ENCODE results near the gene LHX1.

The LHX1 gene

DNA sequence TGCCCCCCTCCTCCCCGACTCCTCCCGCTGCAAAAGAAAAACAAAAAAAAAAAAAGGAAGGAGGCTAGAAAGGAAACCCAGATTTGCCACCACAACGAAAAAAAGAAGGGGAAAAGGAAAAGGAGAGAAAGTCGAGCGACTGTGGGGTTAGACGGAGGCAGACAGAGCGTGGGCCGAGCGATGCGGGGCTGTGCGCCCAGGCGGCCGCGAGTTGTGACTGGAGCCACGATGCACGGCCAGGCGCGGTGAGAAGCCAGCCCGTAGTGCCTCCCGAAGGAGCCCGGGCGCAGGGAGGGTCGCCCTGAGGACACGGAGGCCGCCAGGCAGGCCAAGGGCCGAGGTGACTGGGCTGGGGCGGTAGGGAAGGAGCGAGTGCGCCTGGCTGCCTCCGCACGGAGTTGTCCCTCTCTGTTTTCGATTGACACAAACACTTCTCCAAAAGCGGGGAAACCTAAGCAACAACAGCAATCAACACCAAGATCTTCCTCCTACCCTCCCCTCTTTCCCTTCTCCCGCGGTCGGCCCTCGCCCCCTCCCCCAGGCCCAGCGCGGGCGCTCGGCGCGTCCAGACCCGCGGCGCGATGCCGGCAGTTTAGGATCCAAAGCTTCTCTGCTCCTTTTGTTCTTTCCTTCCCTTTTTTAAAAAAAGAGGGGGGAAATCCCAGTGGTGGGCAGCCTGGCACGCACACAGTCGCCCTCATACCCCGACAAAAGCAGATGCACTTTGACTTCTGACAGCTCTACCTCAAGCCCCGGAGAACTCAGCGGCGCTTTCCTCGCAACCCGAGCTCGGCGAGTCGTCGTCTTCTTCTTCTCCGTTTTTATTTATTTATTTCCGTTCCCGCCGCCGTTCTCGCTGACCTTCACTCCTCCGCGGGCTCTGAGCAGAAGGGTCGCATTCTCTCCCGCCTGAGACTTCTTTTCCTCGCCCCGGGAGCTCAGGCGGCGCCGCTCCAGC, at the start of gene LHX1:
LHX1 (plus strand) TSS at position 475 of the 958 bp plus-strand sequence. CDS start 723 bp downstream, outside the sequence.
- DNase-seq (ENCODE audit: low read depth), result no peak

DNA sequence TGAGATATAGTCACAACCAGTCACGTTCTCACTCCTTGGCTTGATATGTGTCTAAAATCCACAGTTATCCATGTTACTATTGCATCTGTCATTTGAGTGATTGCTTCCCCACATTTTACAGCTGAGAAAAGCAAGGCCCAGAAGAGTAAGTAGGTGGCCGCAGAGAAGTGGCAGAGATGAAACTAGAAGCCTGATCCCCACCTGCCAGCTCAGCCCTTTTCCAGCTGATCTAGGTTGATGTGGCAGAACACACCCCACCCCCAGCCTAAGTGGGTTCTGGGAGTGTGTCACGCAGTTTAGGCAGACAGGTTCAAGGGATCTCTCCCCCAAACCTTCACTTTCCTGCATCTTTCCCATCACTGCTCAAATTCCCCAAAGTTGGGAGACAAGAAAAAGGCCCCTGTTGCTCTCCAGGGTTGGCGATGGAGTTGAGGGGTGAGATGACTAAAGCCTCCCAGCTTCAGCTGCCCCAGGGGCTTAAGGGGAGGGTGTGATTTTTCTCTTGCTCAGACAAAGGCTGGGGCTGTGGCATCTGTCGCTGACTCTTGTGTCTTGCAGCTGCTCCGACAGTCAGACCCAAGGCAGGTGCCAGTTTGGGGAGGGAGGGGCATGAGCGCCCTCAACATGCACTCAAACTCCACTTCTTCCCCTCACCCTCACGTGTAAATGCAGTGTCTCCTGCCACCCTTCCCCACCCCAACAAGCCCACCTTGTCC, 48.9 kb upstream of the LHX1 start:
- DNase-seq (ENCODE audit: low read depth), result no peak

DNA sequence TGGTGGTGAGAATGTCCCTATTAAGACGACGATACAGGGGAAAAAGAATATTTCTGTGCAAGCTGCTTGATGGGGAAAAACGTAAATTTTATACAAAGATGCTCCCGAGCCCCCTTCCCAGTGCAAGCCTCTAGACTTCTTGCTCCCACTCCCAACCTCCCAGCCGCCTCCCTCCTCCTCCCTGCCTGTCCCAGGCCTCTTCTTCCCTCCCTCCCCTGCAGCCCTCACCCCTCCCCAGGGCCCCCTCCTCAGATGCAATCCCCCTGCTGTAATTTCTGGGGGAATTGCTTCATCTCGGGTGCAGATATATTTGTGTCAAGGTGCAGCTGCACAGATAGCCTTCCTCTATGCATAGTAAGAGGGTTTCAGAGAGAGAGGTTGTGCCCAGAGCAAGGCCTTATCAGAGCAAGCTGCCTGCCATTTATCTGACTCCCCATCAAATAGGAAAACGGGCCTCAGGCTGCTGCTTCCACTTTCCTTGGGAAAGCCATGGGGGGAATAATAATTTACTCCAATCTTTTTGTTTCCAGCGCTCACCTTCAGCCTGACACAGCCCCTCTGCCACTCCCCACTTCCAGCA, 47.4 kb upstream of the LHX1 start:
- no peak for DNase-seq (ENCODE audit: low read depth)

DNA sequence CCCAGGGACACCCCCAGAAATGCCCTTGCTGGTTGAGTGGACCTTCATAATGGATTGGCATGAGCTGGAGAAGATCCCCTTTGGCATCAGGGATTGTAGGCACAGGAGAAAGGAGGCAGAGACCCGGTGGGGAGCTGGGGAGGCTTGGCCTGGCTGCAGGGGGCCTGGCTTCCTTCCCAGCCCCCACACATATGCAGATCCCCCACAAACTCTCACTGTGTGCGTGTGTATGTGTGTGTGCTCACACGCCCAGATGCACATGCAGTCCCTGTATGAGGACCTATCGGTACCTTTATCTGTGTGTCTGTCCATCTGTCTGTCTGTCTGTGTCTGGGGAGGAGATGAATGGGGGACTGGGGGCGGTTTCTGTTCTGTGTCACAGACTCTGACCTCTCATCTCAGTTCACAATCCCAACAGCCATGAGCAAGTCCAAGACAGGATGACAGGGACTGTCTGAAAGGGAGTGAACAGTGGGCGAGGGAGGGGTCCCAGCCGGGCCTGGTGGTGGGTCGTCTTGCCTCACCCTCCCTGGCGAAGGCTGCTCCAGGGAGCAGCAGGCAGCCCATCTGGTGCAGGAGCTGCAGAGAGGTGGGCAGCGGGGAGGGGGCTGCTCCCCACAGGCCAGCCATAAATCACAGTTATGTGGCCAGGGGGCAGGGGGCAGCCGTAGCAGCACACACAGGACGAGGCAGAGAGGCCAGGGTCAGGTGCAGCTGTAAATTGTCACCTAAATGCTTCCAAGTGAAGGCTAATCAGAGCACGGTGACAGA, 46.7 kb upstream of the LHX1 start:
- no peak for DNase-seq (ENCODE audit: low read depth)

DNA sequence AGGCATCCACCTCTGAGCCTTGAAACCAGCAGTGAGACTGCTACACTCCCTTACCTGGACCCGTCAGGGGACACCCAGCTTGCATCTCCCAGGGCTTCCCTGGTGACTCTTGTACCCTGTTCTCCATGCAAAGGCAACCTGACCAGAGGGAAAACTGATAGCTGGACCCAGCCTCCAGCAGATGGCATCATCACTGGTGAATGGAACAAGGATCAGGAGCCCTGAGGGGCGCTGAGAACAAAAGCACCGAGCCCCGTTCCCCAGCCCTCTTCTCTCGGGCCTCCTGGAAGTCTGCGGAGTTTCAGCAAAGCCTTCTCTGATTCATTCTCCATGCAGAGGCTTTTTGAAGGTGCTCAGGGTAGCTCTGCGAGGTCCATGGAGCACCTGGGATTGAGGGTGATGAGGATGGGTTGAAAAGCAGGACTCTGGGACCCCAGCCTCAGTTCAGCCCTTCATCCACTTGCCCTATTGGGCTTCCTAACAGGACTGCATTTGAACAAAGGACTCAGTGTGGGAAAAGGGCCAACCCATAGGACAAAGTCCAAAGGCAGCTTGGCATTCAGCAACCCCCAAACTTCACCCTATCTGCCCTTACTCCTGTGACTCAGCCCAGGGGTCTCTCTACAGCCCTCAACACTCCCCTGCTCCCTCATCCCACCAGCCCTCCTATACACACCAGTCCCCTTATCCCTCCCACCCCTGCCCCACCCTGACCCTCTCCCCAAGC, 45.0 kb upstream of the LHX1 start:
- DNase-seq (ENCODE audit: low read depth), result no peak

DNA sequence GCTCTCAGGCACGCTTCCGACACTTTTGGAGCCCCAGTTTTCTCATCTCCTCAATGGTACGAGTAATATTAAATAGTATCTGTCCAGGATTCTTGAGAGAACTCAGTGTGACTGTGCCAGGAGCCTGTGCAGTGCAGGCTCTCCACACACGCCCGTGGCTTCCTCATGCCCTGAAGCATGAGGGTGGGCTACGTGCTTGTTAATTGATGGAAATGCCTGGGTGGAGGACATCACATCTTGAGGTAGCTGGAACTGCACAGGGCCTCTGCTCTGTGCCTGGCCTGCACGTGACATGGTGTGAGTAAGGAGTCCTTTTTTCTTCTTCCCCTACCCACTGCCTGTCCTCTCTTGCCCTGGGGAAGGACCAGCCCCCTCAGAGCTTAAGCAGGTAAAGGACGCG, 43.1 kb upstream of the LHX1 start:
- no peak for DNase-seq (ENCODE audit: low read depth)

DNA sequence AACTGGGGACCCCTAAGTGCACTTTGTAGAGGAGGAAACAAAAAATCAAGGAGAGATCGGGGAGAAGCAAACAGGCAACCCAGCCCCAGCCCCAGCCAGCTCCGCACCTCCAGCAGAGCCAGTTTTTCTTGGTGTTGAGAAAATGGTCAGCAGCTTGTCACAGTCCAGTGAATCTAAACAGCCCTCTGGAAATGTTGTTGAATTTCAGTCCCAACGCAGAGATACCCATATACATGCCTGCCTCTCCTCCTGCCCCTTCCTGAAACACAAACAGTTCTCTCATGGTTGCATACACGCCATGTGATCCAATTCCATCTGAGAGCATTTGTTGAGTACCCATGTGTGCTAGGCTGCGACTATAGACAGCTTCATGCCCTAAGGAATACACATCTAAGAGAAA, 42.4 kb upstream of the LHX1 start:
- no peak for DNase-seq (ENCODE audit: low read depth)

DNA sequence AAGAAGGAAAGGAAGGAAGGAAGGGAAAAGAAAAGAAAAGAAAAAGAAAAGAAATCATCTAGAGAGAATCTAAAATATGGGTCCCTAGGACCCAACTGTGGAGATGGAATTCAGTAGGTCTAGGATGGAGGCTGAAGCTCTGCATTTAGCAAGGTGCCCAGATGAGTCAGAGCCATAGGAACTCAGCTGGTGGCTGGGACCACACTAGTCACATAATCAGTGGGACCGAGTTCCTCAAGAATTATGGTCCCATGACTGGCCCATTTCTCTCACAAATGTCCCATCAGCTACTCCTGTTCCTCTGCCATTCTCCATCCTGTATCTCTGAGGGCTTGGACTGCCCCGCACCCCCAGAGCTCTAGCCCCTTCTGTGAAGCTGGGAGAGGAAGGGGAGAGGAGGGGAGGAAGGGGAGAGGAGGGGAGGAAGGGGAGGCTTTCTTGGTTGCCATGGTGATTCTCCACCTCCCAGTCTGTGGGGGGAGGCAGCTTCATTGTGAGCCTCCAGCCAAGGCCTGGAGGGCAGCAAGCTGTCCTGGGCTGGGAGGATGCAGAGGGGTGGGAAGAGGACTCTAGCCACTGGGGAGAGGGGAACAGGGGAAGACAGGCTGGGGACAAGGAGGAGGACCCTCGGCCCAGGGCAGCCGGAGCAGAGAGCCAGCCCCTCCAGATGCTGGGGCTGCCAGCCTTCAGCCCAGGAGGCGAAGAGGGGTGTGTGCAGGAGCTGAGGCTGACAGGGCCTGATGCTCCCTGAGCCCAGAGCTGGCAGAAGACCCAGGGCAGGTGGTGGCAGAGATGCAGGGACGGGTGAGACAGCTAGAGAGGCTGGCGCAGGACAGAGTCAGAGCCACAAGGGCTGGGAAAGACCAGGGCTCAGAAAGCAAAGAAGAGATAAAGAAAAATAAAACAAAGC, 37.8 kb upstream of the LHX1 start:
- DNase-seq (ENCODE audit: low read depth), result no peak

DNA sequence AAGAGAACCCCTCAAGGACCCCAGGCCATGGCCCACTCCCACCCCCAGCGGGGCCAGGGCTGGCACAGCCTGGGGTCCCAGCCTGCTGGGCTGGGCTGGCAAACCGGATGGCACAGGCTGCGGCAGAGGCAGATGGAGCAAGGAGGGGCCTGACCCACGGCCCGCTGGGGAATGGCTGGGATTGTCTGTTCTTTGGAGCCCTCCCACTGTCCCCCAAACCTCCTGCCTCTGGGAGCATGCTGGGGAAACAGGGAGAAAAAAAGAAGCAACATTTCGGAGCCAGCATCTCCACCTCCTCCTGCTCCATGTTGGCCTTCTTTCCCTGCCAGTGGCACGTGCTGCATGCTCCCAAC, 37.1 kb upstream of the LHX1 start:
- DNase-seq (ENCODE audit: low read depth), result no peak

DNA sequence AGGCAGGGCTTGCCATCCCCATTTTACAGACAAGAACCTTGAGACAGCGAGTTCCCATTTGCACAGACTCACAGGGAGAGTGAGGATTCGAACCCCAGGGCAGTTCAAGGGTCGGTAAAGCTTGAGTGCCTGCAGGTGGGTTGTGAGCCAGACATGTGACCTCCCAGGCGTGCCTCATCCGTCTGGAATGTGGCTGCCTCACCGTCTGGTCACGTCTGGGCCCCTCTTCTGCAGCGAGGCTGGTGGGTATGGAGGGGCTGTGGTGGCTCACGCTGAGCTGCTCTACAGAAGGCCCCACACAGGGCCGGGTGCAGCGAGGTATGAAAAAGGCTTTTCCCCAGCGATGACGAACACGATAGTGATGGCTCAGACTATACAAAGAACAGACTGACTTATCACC, 35.8 kb upstream of the LHX1 start:
- DNase-seq (ENCODE audit: low read depth), result no peak

DNA sequence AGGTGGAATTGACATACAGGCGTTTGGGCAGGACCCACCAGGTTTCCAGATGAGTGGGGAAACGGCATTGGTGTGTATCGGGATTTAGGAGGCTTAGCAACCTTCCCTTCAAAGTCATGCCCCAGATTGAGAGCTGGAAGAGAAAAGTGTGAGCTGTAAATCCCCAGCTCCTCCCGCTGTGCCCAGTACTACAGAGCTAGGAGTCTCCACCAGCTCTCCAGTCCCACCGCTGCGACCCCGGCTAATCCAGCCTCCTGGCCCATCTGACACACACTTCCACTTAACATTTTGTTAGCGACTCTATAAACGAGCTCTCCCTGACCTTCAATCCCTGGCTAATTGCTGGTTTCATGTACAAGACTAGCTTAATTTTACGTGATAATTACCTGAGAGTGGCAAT, 29.9 kb upstream of the LHX1 start:
- DNase-seq (ENCODE audit: low read depth), result no peak

DNA sequence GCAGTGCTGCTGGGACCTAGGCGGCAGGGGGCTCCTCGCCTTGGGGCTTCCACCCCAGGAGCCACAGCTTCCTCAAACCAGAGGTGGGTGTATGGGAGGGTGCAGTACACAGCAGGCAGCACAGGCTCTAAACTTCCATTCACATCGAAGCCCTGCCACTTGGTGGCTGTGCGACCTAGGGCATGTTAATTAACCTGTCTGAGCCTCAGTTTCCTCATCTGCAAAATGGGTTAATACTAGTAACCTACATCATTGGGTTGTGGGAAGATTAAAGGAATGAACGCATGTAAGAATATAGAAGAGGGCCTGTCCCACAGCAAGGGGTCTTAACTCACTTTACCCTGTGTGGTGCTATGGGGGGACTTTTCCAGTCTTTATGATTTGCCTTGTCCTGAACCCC, 26.8 kb upstream of the LHX1 start:
- DNase-seq (ENCODE audit: low read depth), result no peak

DNA sequence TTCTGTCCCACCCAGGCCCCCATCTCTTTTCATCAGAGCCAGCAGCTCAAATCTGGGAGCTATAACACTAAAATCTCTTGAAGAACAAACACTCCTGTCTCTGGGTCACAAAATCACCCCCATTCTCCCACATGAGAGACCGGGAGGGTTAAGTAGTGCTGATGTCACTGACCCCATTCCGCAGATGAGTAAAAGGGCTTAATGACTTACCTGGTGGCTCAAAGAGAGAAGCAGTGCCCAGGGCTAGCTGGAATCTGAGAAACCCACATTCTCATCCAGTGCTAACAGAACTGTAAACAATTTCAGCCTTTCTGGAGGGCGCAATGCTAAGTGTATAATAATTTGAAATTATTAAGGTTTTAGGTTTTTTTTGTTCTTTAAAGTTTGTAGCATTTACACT, 26.3 kb upstream of the LHX1 start:
- no peak for DNase-seq (ENCODE audit: low read depth)

DNA sequence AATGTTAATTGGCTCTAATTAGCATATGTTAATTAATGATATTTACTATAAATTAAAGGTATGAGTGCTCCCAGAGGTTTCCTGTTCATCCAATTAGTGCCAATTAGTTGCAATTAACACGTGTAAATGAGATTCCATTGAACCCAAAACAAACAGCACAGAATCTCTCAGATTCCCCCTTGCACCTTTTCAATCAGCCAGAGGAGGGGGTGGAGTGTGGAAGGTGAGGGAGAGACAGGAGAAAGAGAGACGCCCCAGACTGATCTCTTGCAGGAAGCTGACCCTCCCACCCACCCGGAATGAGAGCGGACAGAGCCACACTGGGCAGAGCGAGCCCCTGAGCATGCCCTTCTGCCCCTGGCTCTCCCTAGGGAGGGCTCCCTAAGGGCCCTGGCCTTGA, 24.1 kb upstream of the LHX1 start:
- no peak for DNase-seq (ENCODE audit: low read depth)

DNA sequence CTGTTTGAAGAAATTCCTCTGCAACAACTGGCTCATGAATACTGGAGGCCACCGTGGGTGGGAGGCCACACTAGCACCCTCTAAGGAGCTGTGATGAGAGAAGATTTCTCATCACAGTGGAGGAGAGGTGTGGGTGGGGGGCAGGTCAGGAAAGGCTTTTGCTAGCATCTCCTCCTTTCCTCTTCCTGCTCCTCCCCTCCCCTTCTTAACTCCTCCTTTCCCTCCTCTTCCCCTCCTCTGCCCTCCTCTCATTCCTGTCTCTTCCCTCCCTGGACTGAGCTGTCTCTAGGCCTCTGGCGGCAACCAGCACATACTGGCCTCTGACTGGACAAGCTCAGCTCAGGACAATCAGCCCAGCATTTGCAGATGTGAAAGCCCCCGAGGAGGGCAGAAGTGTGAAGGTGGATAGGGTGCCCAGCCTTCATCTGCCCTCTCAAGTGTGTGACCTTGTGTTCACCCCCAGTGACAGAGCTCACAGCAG, 19.0 kb upstream of the LHX1 start:
- DNase-seq (ENCODE audit: low read depth), result no peak

DNA sequence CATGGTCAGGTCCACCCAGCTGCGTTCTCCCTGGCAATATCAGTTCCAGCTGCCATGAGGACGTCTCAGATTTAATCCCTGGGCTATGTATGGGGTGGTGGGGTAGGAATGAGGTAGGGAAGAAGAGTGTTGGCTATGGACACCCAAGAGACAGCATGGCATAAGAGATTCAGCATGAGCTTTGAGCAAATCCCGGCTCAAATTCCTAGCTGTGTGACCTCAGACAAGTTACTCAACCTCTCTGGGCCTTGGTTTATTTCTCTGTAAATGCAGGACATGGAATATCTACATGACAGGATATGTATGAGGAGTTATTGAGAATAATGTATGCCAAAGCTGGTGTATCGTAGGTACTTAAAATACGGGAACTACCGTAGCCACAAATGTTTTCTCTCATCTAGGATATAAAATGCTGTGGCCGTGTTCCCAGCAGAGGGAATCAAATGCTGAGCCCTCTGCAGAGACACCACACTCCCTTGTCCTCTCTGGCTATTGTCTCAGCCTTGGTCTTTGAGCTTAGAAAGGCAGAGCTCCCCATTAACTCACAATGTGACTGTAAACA, 17.8 kb upstream of the LHX1 start:
- no peak for DNase-seq (ENCODE audit: low read depth)

DNA sequence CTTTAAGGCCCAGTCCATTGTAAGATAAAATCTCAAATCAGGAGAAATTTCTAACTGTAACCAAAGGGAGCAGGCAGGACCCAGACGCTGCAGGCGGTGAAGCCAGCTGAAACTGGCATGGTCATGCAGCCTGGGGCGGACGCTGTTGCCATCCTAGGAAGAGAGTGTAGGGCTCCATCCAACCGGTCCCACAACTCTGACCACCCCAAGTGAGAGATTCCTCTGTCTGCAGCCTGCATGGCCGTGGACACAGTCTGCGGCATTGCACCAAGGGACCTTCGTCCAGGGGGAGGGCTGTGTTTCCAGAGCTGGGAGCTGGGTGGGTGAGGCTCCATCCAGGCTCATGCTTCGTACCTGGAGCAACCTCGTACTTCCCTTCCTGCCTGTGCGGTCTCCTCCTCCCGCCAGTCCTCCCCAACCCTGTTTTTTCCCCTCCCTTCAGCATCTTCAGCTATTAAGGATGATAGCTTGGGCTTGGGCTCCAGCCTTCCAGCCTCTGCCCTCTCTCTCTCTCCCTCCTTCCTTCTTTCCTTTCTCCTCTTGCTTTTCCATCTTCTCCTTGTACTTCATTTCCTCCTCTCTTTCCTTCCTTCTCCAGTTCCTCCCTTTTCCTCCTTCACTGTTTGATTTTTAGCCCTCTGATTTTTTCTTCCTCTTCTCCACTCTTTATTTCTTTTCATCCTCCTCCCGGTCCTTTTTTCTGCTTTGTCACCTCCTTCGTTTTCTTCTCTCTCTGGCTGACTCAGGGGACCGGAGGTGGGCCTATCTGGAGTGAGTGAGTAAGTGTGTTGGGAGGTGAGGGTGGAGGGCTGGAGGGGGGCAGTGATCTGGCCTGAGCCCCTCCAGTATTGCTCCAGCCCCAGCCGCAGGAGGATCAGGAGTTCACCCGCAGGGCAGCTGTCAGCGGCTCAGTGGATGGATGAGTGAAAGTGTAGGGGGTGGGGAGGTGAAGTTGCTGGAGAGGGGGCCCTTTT, 17.0 kb upstream of the LHX1 start:
- DNase-seq (ENCODE audit: low read depth), result no peak

DNA sequence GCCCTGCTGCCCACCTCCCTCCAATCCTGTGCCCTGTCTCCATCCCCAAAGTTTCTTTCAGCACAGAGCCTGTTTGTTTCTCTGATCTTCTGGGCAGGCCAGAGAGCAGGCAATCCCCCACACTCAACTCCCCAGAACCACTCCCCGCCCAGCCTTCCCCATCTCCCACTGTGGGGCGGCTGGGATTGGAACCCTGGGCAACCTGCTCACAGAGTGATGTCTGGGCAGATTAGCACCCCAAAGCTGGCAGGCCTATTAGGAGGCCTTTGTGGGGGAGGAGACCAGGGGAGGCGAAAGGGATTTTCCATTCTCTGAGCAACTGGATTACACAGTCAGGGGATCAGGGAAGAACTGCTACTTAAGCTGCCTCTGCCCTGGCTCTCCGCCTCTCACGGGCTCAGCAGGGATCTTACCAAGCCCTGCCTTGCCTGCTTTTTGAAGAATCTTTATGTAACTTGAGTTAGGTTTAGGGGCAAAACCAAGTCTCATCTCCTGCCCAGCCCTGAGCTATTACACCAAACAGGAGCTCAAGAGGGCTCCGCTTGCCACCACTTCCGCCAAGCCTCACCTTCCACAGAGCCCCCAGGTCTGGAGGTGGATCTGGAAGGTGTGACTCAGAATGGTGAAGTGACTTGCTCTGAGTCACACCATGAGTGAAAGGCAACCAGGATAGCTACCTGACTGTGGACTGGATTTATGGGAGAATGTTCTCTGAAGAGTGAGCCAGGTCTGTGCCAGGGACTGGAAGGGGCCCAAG, 16.0 kb upstream of the LHX1 start:
- peak; percentile 61 for DNase-seq (ENCODE audit: low read depth)
